GM21737 (cell line): ENCODE results near the gene EXOC3L1.

Experiments used
- ATAC-seq: cut with Tn5 transposase; IDR thresholded peaks from one replicate; pipeline ENCODE4 v1.9.1; 2021; ENCODE audit warnings: mild to moderate bottlenecking, moderate library complexity; ENCODE audit not compliant: unreplicated experiment

EXOC3L1 gene

GRCh38 chr16:67150047-67150832 is 39.7 kb downstream of the EXOC3L1 start:
- peak; percentile 28 for ATAC-seq

- ATAC-seq, result no peak
These were observed 40.5 kb downstream of the EXOC3L1 start for GRCh38 chr16:67149276-67150046.

- ATAC-seq, result no peak
These were observed 41.2 kb downstream of the EXOC3L1 start for GRCh38 chr16:67148656-67149275.

- no peak for ATAC-seq
These were observed 41.7 kb downstream of the EXOC3L1 start for GRCh38 chr16:67148221-67148620.

GRCh38 chr16:67147437-67148140 is 42.3 kb downstream of the EXOC3L1 start:
- ATAC-seq, result no peak

GRCh38 chr16:67146523-67147357 is 43.2 kb downstream of the EXOC3L1 start:
- ATAC-seq, result no peak

- no peak for ATAC-seq
These were observed 44.2 kb downstream of the EXOC3L1 start for GRCh38 chr16:67145746-67146145.

- ATAC-seq, result no peak
These were observed 45.0 kb downstream of the EXOC3L1 start for GRCh38 chr16:67144943-67145342.

- ATAC-seq, result no peak
These were observed 47.6 kb downstream of the EXOC3L1 start for GRCh38 chr16:67142342-67142741.

GRCh38 chr16:67141391-67141790 is 48.5 kb downstream of the EXOC3L1 start:
- ATAC-seq, result no peak

- ATAC-seq, result no peak
These were observed 52.3 kb downstream of the EXOC3L1 start for GRCh38 chr16:67137605-67138004.
